Breast epithelium (tissue), 4 donors: ENCODE data around the gene HMGN1. TPM values are rescaled to one million over a fixed set of nuclear protein-coding genes. Genes with fewer than 3 reads are reported as not detected.
A peak's percentile ranks its signal among the peaks of the same experiment; 100 is the strongest.

Source experiments
- DNase-seq, 2 donors: peaks; one replicate each; pipeline ENCODE4 v3.0.0-alpha.2; 2019; ENCODE audit warnings: low spot score in 2 of 2
- H3K27ac ChIP-seq, 2 donors: fragments of 200-600 bp; sonication (generic) in 1 of 2; one replicate each; pipeline ENCODE4 v1.5.1; 2016 to 2019; ENCODE audit warnings: mild to moderate bottlenecking in 1 of 2
- H3K27me3 ChIP-seq, 2 donors: fragments of 200-600 bp; sonication (generic) in 1 of 2; one replicate each; pipeline versions ENCODE4 v1.5.1 to v1.6.0; 2017 to 2019; ENCODE audit warnings: control low read depth in 1 of 2, mild to moderate bottlenecking in 1 of 2
- H3K36me3 ChIP-seq: fragments of 200-600 bp; one replicate; pipeline ENCODE4 v1.5.1; 2019
- H3K4me1 ChIP-seq, 2 donors: fragments of 200-600 bp; sonication (generic); one replicate each; pipeline ENCODE4 v1.5.1; 2016 to 2019; ENCODE audit warnings: control low read depth in 1 of 2
- H3K4me3 ChIP-seq, 3 donors: fragments of 200-600 bp; sonication (generic); 1 replicate in 2 of 3; 2 replicates in 1 of 3; pipeline ENCODE4 v1.5.1; 2016 to 2019; ENCODE audit warnings: mild to moderate bottlenecking in 3 of 3, moderate library complexity in 2 of 3
- H3K9me3 ChIP-seq, 2 donors: fragments of 200-600 bp; sonication (generic) in 1 of 2; one replicate each; pipeline ENCODE4 v1.5.1; 2016 to 2019; ENCODE audit warnings: control low read depth in 1 of 2
- CTCF ChIP-seq, 3 donors: fragments of 450-650 bp; IDR thresholded peaks; one replicate each; pipeline ENCODE4 v1.5.1; 2016 to 2017; ENCODE audit warnings: antibody characterized with exemption in 3 of 3, mild to moderate bottlenecking in 3 of 3, moderate library complexity in 3 of 3
- POLR2A ChIP-seq: fragments of 450-650 bp; IDR thresholded peaks from one replicate; pipeline ENCODE4 v1.6.1; 2016; ENCODE audit warnings: antibody characterized with exemption, mild to moderate bottlenecking, moderate library complexity
- POLR2AphosphoS5 ChIP-seq, 3 donors: sonication (generic); formaldehyde crosslinking; IDR thresholded peaks; one replicate each; pipeline ENCODE4 v1.6.1; 2017; ENCODE audit warnings: antibody characterized with exemption in 3 of 3
- intact Hi-C: fragments of 100-400 bp; cut with DNase I; formaldehyde crosslinking; loops from one replicate; pipeline ENCODE4 v1.15.1; 2023; ENCODE audit warnings: low total_unique reads
- total RNA-seq, 3 donors: library from RNA; depleted of rRNA; stranded (reverse); fragments of >200 nt; gene quantifications; one replicate each; pipeline ENCODE4 v1.1.0, GENCODE V29; 2016

Gene HMGN1
- total RNA-seq, 3 donors from 2014 or later: 68.5 to 166 (median 127) TPM

GRCh38 chr21:39316729-39317128, 32.2 kb downstream of the HMGN1 start:
- DNase-seq: no peak
- TF ChIP-seq POLR2A (no peak), CTCF (IDR thresholded peaks at IDR 0.05) (no peak), POLR2AphosphoS5 (IDR thresholded peaks at IDR 0.05) (no peak)
- Histone ChIP-seq H3K27me3 (no peaks in the 10 kb centered on the region), H3K4me3 (no peak overlapping the region), H3K4me1 (peaks cover 0 to 3% of the 10 kb centered on the region in 2 donors), H3K9me3 (no peaks in the 10 kb centered on the region), H3K27ac (no peak overlapping the region), H3K36me3 (no peaks in the 10 kb centered on the region)
- intact Hi-C loops: no loop called here

GRCh38 chr21:39315603-39316445, 33.1 kb downstream of the HMGN1 start:
- H3K4me3 ChIP-seq: no peak overlapping the region
- H3K36me3 ChIP-seq: no peaks in the 10 kb centered on the region
- no peak for DNase-seq
- H3K27me3 ChIP-seq: no peaks in the 10 kb centered on the region
- TF ChIP-seq CTCF (IDR thresholded peaks at IDR 0.05) (no peak), POLR2A (no peak), POLR2AphosphoS5 (IDR thresholded peaks at IDR 0.05) (no peak)
- no peaks in the 10 kb centered on the region for H3K9me3 ChIP-seq
- intact Hi-C loops: no loop called here
- H3K27ac ChIP-seq: no peak overlapping the region
- peaks cover 0 to 3% of the 10 kb centered on the region in 2 donors for H3K4me1 ChIP-seq

GRCh38 chr21:39314143-39315027, 34.5 kb downstream of the HMGN1 start:
- intact Hi-C loops: no loop called here
- peaks cover 0 to 3% of the 10 kb centered on the region in 2 donors for H3K4me1 ChIP-seq
- peak overlapping the region; percentile 95 to 96 for H3K27ac ChIP-seq
- peak overlapping the region; percentile 84 to 96 (median 86) for H3K4me3 ChIP-seq
- no peak for TF ChIP-seq POLR2AphosphoS5 (IDR thresholded peaks at IDR 0.05)
- no peak for TF ChIP-seq POLR2A
- no peak for TF ChIP-seq CTCF (IDR thresholded peaks at IDR 0.05)
- DNase-seq: no peak
- H3K36me3 ChIP-seq: no peaks in the 10 kb centered on the region
- no peaks in the 10 kb centered on the region for H3K27me3 ChIP-seq
- H3K9me3 ChIP-seq: no peaks in the 10 kb centered on the region

- H3K4me3 ChIP-seq: peak within 1 kb of the TSS; percentile 84 to 96 (median 86)
- no peaks in the 10 kb centered on the region for H3K36me3 ChIP-seq
- H3K4me1 ChIP-seq: peaks cover 0 to 3% of the 10 kb centered on the region in 2 donors
- H3K9me3 ChIP-seq: no peaks in the 10 kb centered on the region
- intact Hi-C loops: no loop called here
- no peaks in the 10 kb centered on the region for H3K27me3 ChIP-seq
- peak; percentile 85 to 93 (median 86) for TF ChIP-seq POLR2AphosphoS5 (IDR thresholded peaks at IDR 0.05)
- peak; percentile 56 for TF ChIP-seq POLR2A
- no peak for TF ChIP-seq CTCF (IDR thresholded peaks at IDR 0.05)
- peak within 1 kb of the TSS; percentile 95 to 96 for H3K27ac ChIP-seq
- peak; percentile 53 to 68 for DNase-seq
Observed at GRCh38 chr21:39313571-39314142, 35.2 kb downstream of the HMGN1 start, which contains the start of gene BRWD1. Gene BRWD1, minus strand, starts transcription at chr21:39313632. Its CDS starts 141 bp downstream, at chr21:39313491.
